ENCODE measurements around the gene PRR36. TPM values are rescaled to one million over a fixed set of nuclear protein-coding genes. Genes with fewer than 3 reads are reported as not detected.

Gene PRR36
- polyA plus RNA-seq, 2 of the 4 experiments (the other 2 are of a cell fraction) = 0.04 to 0.35 TPM

GRCh38 chr19:7898967-7899366, 24.8 kb upstream of the PRR36 start (continued):
- TF ChIP-seq, protein P1, sequence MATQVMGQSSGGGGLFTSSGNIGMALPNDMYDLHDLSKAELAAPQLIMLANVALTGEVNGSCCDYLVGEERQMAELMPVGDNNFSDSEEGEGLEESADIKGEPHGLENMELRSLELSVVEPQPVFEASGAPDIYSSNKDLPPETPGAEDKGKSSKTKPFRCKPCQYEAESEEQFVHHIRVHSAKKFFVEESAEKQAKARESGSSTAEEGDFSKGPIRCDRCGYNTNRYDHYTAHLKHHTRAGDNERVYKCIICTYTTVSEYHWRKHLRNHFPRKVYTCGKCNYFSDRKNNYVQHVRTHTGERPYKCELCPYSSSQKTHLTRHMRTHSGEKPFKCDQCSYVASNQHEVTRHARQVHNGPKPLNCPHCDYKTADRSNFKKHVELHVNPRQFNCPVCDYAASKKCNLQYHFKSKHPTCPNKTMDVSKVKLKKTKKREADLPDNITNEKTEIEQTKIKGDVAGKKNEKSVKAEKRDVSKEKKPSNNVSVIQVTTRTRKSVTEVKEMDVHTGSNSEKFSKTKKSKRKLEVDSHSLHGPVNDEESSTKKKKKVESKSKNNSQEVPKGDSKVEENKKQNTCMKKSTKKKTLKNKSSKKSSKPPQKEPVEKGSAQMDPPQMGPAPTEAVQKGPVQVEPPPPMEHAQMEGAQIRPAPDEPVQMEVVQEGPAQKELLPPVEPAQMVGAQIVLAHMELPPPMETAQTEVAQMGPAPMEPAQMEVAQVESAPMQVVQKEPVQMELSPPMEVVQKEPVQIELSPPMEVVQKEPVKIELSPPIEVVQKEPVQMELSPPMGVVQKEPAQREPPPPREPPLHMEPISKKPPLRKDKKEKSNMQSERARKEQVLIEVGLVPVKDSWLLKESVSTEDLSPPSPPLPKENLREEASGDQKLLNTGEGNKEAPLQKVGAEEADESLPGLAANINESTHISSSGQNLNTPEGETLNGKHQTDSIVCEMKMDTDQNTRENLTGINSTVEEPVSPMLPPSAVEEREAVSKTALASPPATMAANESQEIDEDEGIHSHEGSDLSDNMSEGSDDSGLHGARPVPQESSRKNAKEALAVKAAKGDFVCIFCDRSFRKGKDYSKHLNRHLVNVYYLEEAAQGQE (IDR thresholded peaks at IDR 0.05) = no peak
- TF ChIP-seq RNF2 (IDR thresholded peaks at IDR 0.05; ENCODE audit: borderline replicate concordance, low read depth) = no peak
- TF ChIP-seq EHMT2 (IDR thresholded peaks at IDR 0.05; ENCODE audit: low read depth) = no peak
- no peak for TF ChIP-seq CHD4 (IDR thresholded peaks at IDR 0.05; ENCODE audit: borderline replicate concordance)
- TF ChIP-seq KDM1A (IDR thresholded peaks at IDR 0.05; ENCODE audit: low read depth) = no peak
- TF ChIP-seq JUN (IDR thresholded peaks at IDR 0.05) = no peak
- TF ChIP-seq PHF8 (IDR thresholded peaks at IDR 0.05; ENCODE audit: borderline replicate concordance, low read depth) = no peak
- no peak for TF ChIP-seq ATOH8 (CRISPR knock-in tag; IDR thresholded peaks at IDR 0.05; ENCODE audit: low read depth)
- TF ChIP-seq MYC (IDR thresholded peaks at IDR 0.05; ENCODE audit: borderline replicate concordance, low read length) = no peak
- no peak for TF ChIP-seq HOXB13 (CRISPR knock-in tag; IDR thresholded peaks at IDR 0.05; ENCODE audit: low read depth)

DNA sequence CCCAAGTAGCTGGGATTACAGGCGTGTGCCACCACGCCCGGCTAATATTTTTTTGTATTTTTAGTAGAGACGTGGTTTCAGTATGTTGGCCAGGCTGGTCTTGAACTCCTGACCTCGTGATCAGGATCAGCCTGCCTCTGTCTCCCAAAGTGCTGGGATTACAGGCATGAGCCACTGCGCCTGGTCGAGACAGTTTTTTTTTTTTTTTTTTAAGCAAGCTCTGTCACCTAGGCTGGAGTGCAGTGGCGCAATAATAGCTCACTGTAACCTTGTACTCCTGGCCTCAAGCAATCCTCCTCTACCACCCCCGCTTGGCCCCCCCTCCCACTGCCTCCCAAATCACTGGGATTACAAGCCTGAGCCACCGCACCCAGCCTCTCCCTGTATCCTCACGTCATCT, 23.1 kb upstream of the PRR36 start:
- DNase-seq (ENCODE audit: low read depth in 1 of 2, low spot score in 1 of 2) (no peak), FAIRE-seq (no peak), ATAC-seq (no peak)
- Histone ChIP-seq H3K4me3 (no peak overlapping the region), H3K9me3 (no peaks in the 10 kb centered on the region), H3K4me2 (no peak overlapping the region), H3K27ac (no peak overlapping the region), H3K4me1 (no peaks in the 10 kb centered on the region)
- CTCF ChIA-PET = interaction anchor here (2.4 kb wide), 1 partner anchor 28 kb away, joined by 14 read pairs; no protein-coding TSS in a partner anchor
- TF ChIP-seq PHF8 (IDR thresholded peaks at IDR 0.05; ENCODE audit: borderline replicate concordance, low read depth) = no peak
- no peak for TF ChIP-seq EHF (CRISPR knock-in tag; IDR thresholded peaks at IDR 0.05)
- no peak for TF ChIP-seq HEYL (CRISPR knock-in tag; IDR thresholded peaks at IDR 0.05)
- no peak for TF ChIP-seq RCOR1 (IDR thresholded peaks at IDR 0.05; ENCODE audit: low read depth, low read length)
- no peak for TF ChIP-seq E2F6 (IDR thresholded peaks at IDR 0.05; ENCODE audit: borderline replicate concordance, low read depth)
- no peak for TF ChIP-seq MAFK (IDR thresholded peaks at IDR 0.05; ENCODE audit: partially characterized antibody)
- no peak for TF ChIP-seq FOSL2 (IDR thresholded peaks at IDR 0.05)
- no peak for TF ChIP-seq FOSL2 (CRISPR knock-in tag; IDR thresholded peaks at IDR 0.05)
- TF ChIP-seq, protein P1 (IDR thresholded peaks at IDR 0.05) = no peak
- TF ChIP-seq ZNF302 (CRISPR knock-in tag; IDR thresholded peaks at IDR 0.05) = no peak
- no peak for TF ChIP-seq CHD4 (IDR thresholded peaks at IDR 0.05; ENCODE audit: borderline replicate concordance)
- no peak for TF ChIP-seq HOXB5 (CRISPR knock-in tag; IDR thresholded peaks at IDR 0.05)
- no peak for TF ChIP-seq NR3C1 (IDR thresholded peaks at IDR 0.05)
- 89% methylated on average over 6 of the region's 11 CpGs for WGBS (ENCODE audit: missing lambda C conversion rate)
- POLR2A ChIA-PET = no interaction called here
